Ectodermal cell (in vitro differentiated cells): ENCODE results near the gene OR5L2.
"Not testable (repeated sequence)": the region's sequence is repeated elsewhere in the genome, so short reads cannot be mapped to it uniquely, and the experiment has no call there.

Experiments
- H3K27ac ChIP-seq: 2 replicates; pipeline ENCODE4 v1.7.0; 2013; ENCODE audit warnings: mild to moderate bottlenecking, low read depth, low read length; ENCODE audit not compliant: insufficient read depth, poor library complexity, severe bottlenecking
- H3K27me3 ChIP-seq: 2 replicates; pipeline ENCODE4 v1.7.0; 2013; ENCODE audit warnings: mild to moderate bottlenecking, low read length; ENCODE audit not compliant: insufficient read depth, control insufficient read depth, poor library complexity, severe bottlenecking
- H3K36me3 ChIP-seq: one replicate; pipeline ENCODE4 v1.7.0; 2013; ENCODE audit warnings: low read length; ENCODE audit not compliant: control insufficient read depth, insufficient read depth
- H3K4me1 ChIP-seq: one replicate; pipeline ENCODE4 v1.7.0; 2013; ENCODE audit warnings: low read length; ENCODE audit not compliant: control insufficient read depth, insufficient read depth
- H3K4me3 ChIP-seq: 2 replicates; pipeline ENCODE4 v1.7.0; 2013; ENCODE audit warnings: low read depth, low read length, control low read depth; ENCODE audit not compliant: insufficient read depth
- H3K9me3 ChIP-seq: 2 replicates; pipeline ENCODE4 v1.7.0; 2013; ENCODE audit warnings: mild to moderate bottlenecking, low read length, moderate library complexity; ENCODE audit not compliant: control insufficient read depth
- WGBS, 2 experiments: methylation state at CpG; one replicate each; pipeline ENCODE4 v1.1.7; 2013; ENCODE audit warnings: missing lambda C conversion rate in 2 of 2; 5-methylcytosine and 5-hydroxymethylcytosine counted together

Gene OR5L2

DNA sequence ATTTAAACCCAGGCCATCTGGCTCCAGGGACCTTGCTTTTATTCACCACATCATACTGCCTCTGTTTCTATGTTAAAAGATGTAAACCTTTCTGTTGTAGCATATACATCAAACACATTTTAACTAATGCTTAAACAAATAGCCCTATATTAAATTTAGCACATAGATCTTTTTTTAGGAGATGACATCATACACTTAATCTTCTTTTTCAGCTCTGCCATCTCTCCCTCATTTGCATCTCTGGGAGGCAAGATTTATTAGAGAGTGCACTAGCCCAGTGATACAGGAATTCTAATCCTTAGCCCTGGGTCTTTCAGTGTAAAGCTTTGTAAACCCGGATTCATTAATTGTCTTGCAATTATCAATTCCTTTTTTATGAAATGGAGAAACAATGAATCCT, 25.1 kb downstream of the OR5L2 start:
- H3K9me3 ChIP-seq: peaks cover 5% of the 10 kb centered on the region
- no peak overlapping the region for H3K4me3 ChIP-seq
- H3K27me3 ChIP-seq: no peaks in the 10 kb centered on the region
- H3K27ac ChIP-seq: no peak overlapping the region
- no peaks in the 10 kb centered on the region for H3K4me1 ChIP-seq
- 100% methylated on average over 1 of the region's 1 CpG; no CpG with 5 or more reads in 1 of the 2 experiments for WGBS, 2 experiments
- no peaks in the 10 kb centered on the region for H3K36me3 ChIP-seq

DNA sequence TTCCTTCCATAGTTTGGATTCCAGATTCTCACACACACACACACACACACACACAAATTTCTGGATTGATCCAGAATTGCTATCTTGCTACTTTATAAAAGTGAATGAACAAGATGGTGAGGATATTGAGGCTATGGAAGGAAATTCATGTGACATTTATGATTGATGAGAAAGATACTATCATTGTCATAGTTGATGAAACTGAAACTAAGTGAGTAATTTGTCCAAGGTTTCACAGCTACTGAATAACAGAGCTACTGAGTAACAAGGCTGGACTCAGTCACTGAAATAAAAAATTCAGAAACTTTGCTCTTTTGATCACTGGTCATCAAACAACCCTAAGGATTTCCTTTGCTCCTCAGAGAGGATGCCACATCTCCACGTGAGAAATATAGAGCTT, 27.7 kb downstream of the OR5L2 start:
- 0 to 13% methylated on average over 1 of the region's 1 CpG for WGBS, 2 experiments
- Histone ChIP-seq H3K27me3 (no peaks in the 10 kb centered on the region), H3K9me3 (peaks cover 11% of the 10 kb centered on the region), H3K4me1 (no peaks in the 10 kb centered on the region), H3K36me3 (no peaks in the 10 kb centered on the region), H3K4me3 (no peak overlapping the region), H3K27ac (no peak overlapping the region)

DNA sequence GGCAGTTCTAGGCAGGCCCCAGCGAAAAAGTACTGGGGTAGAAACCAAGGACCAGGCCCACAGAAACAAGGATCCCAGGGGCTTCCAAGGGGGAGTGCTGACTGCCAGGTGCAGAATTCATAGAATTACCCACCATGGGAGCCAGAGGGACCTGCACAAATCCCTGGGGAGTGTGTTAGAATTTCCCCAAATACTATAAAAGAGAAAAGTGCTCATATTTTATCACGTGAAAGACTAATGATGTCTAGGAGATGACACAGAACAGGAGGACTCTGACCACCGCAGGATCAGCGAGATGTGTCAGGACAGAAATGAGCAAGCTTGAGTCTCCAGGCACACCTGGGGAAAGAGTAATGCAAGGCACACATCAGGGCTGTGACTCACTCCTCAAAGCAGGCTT, 40.3 kb downstream of the OR5L2 start:
- not testable (repeated sequence) for H3K36me3 ChIP-seq, H3K4me1 ChIP-seq, H3K27me3 ChIP-seq, H3K9me3 ChIP-seq, H3K27ac ChIP-seq, H3K4me3 ChIP-seq
- WGBS, 2 experiments: 77 to 80% methylated on average over 4 of the region's 4 CpGs

DNA sequence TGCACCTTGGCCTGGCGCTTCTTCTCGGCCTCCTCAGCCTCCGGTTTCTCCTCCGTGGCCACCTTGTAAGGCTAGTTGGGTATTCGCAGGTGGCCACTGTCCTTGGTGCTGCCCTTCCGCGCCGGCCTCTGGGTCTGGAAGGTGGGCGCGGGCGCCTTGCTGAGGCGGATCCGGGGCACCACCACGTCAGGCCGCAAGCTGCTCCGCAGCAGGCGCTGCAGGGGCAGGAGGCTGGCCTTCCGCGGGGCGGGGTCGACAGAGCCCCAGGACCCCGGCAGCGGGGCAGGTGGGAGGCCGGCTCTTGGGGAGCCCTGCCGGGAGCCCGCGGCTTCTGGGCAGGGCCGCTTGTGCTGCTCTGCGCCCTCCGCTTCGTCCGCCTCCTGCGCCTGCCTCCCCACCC, 45.7 kb downstream of the OR5L2 start:
- 94% methylated on average over 33 of the region's 33 CpGs for WGBS, 2 experiments

GRCh38 chr11:55873146-55873545, 46.1 kb downstream of the OR5L2 start:
- H3K27me3 ChIP-seq, H3K36me3 ChIP-seq, H3K4me1 ChIP-seq, H3K4me3 ChIP-seq, H3K9me3 ChIP-seq, H3K27ac ChIP-seq: not testable (repeated sequence)
- WGBS, 2 experiments: 89 to 90% methylated on average over 34 of the region's 34 CpGs

More for the DNA sequence above, 45.7 kb downstream of the OR5L2 start:
- not testable (repeated sequence) for H3K4me3 ChIP-seq, H3K36me3 ChIP-seq, H3K27ac ChIP-seq, H3K9me3 ChIP-seq, H3K4me1 ChIP-seq, H3K27me3 ChIP-seq
